ENCODE measurements around the gene TTC22.

- TF ChIP-seq CTCF (IDR thresholded peaks at IDR 0.05) (no peak), POLR2A (IDR thresholded peaks at IDR 0.05) (no peak)
Observed at GRCh38 chr1:54816130-54816529, 15.0 kb upstream of the TTC22 start.

Data from right lobe of liver (tissue), 4 donors.